C4-2B (cell line): Measurements from ENCODE around the gene SH3RF2.
"Not testable (repeated sequence)": the region's sequence is repeated elsewhere in the genome, so short reads cannot be mapped to it uniquely, and the experiment has no call there.

Experiments
- CTCF ChIP-seq: fragments of 450-650 bp; conservative IDR thresholded peaks from 2 replicates; pipeline ENCODE4 v1.5.1; 2017; ENCODE audit warnings: mild to moderate bottlenecking
- ZFX ChIP-seq: fragments of 450-650 bp; IDR thresholded peaks from 2 replicates; pipeline ENCODE4 v1.6.1; 2017

- not testable (repeated sequence) for TF ChIP-seq CTCF, ZFX
Measured at GRCh38 chr5:146108870-146109269, 172.5 kb downstream of the SH3RF2 start.
